Transverse colon (tissue), 4 donors: Measurements from ENCODE around the gene RIPK3. TPM values are rescaled to one million over a fixed set of nuclear protein-coding genes. Genes with fewer than 3 reads are reported as not detected.

Source experiments
- small RNA-seq, 4 donors: library from RNA; depleted of rRNA; stranded (forward); fragments of <200 nt; gene quantifications; one replicate each; pipeline ENCODE3, GENCODE V24; 2016
- total RNA-seq, 4 donors: library from RNA; depleted of rRNA; stranded (reverse); fragments of >200 nt; gene quantifications; one replicate each; pipeline ENCODE4 v1.1.0, GENCODE V29; 2016

RIPK3 gene
- total RNA-seq, 4 donors from 2014 or later: 19.3 to 156 (median 53.6) TPM

Small RNAs within 50 kb of the gene (small RNA-seq; reads per million reads assigned to genes)
- 0 reads per million in 4 donors for gene RF00026

Other genes starting within 250 kb of the RIPK3 start
- 100 to 1,000 TPM in 3 of 4 donors, 10 to 100 TPM in 1; 74.4 to 238 (median 130) TPM for gene PCK2, start 245.7 kb downstream of the RIPK3 start, total RNA-seq
- gene DCAF11, start 225.2 kb downstream of the RIPK3 start, total RNA-seq: 100 to 1,000 TPM in 3 of 4 donors, 10 to 100 TPM in 1; 86.4 to 267 (median 198) TPM
- gene NRL, start 225.0 kb downstream of the RIPK3 start, total RNA-seq: 1 to 10 TPM in 3 of 4 donors, not detected in 1; 1.1 to 2.9 (median 1.6) TPM
- gene FITM1, start 209.3 kb downstream of the RIPK3 start, total RNA-seq: 1 to 10 TPM in 2 of 4 donors, not detected in 2; 1.4 to 1.6 TPM
- 100 to 1,000 TPM in 2 of 4 donors, 10 to 100 TPM in 2; 38.8 to 198 (median 132) TPM for gene PSME1, start 203.8 kb downstream of the RIPK3 start, total RNA-seq
- 10 to 100 TPM in 2 of 4 donors, 1 to 10 TPM in 1, not detected in 1; 2.2 to 15.4 (median 12.3) TPM for gene EMC9, start 198.4 kb downstream of the RIPK3 start, total RNA-seq
- 10 to 100 TPM; 59.5 to 69.8 (median 68.5) TPM for gene PSME2, start 193.4 kb downstream of the RIPK3 start, total RNA-seq
- 100 to 1,000 TPM in 1 of 4 donors, 10 to 100 TPM in 3; 56.7 to 258 (median 71.2) TPM for gene RNF31, start 192.5 kb downstream of the RIPK3 start, total RNA-seq
- gene IRF9, start 178.7 kb downstream of the RIPK3 start, total RNA-seq: 10 to 100 TPM; 44.2 to 81.9 (median 52.4) TPM
- 100 to 1,000 TPM in 1 of 4 donors, 10 to 100 TPM in 3; 11.3 to 112 (median 31.2) TPM for gene REC8, start 167.9 kb downstream of the RIPK3 start, total RNA-seq
- 10 to 100 TPM in 3 of 4 donors, 1 to 10 TPM in 1; 10.0 to 60.5 (median 37.3) TPM for gene IPO4, start 151.2 kb downstream of the RIPK3 start, total RNA-seq
- gene TM9SF1, start 144.6 kb downstream of the RIPK3 start, total RNA-seq: 100 to 1,000 TPM in 1 of 4 donors, 10 to 100 TPM in 3; 32.9 to 127 (median 63.9) TPM
- not detected for gene TSSK4, start 134.3 kb downstream of the RIPK3 start, total RNA-seq
- gene CHMP4A, start 126.5 kb downstream of the RIPK3 start, total RNA-seq: 10 to 100 TPM in 3 of 4 donors, 1 to 10 TPM in 1; 7.0 to 81.3 (median 59.0) TPM
- 100 to 1,000 TPM in 1 of 4 donors, 10 to 100 TPM in 3; 11.1 to 116 (median 40.2) TPM for gene MDP1, start 123.9 kb downstream of the RIPK3 start, total RNA-seq
- gene NEDD8, start 107.6 kb downstream of the RIPK3 start, total RNA-seq: 100 to 1,000 TPM in 1 of 4 donors, 10 to 100 TPM in 3; 42.2 to 113 (median 69.9) TPM
- gene GMPR2, start 107.1 kb downstream of the RIPK3 start, total RNA-seq: 10 to 100 TPM in 3 of 4 donors, 1 to 10 TPM in 1; 4.2 to 72.5 (median 46.3) TPM
- 100 to 1,000 TPM in 1 of 4 donors, 10 to 100 TPM in 3; 26.9 to 120 (median 42.2) TPM for gene TINF2, start 97.4 kb downstream of the RIPK3 start, total RNA-seq
- 10 to 100 TPM in 1 of 4 donors, 1 to 10 TPM in 2, not detected in 1; 1.4 to 96.5 (median 2.2) TPM for gene TGM1, start 76.8 kb downstream of the RIPK3 start, total RNA-seq
- gene RABGGTA, start 68.4 kb downstream of the RIPK3 start, total RNA-seq: 100 to 1,000 TPM in 1 of 4 donors, 10 to 100 TPM in 3; 47.3 to 227 (median 53.0) TPM
- 100 to 1,000 TPM in 1 of 4 donors, 10 to 100 TPM in 3; 84.2 to 106 (median 94.6) TPM for gene DHRS1, start 40.2 kb downstream of the RIPK3 start, total RNA-seq
- 10 to 100 TPM; 18.8 to 20.9 (median 19.3) TPM for gene NOP9, start 40.1 kb downstream of the RIPK3 start, total RNA-seq
- gene CIDEB, start 32.0 kb downstream of the RIPK3 start, total RNA-seq: 100 to 1,000 TPM in 1 of 4 donors, 10 to 100 TPM in 2, 1 to 10 TPM in 1; 6.7 to 168 (median 23.6) TPM
- 10 to 100 TPM in 1 of 4 donors, 1 to 10 TPM in 3; 4.4 to 81.5 (median 7.1) TPM for gene LTB4R2, start 29.9 kb downstream of the RIPK3 start, total RNA-seq
- 1 to 10 TPM; 1.1 to 8.3 (median 6.2) TPM for gene LTB4R, start 28.5 kb downstream of the RIPK3 start, total RNA-seq
- gene ADCY4, start 4.9 kb downstream of the RIPK3 start, total RNA-seq: 10 to 100 TPM in 3 of 4 donors, 1 to 10 TPM in 1; 7.9 to 74.8 (median 21.3) TPM
- 10 to 100 TPM; 13.4 to 58.0 (median 20.9) TPM for gene NFATC4, start 28.2 kb upstream of the RIPK3 start, total RNA-seq
- gene NYNRIN, start 59.0 kb upstream of the RIPK3 start, total RNA-seq: 10 to 100 TPM in 1 of 4 donors, 1 to 10 TPM in 3; 2.6 to 11.4 (median 9.0) TPM
- gene CBLN3, start 89.7 kb upstream of the RIPK3 start, total RNA-seq: 1 to 10 TPM in 3 of 4 donors, under 1 TPM in 1; 0.79 to 9.7 (median 1.6) TPM
- 100 to 1,000 TPM in 2 of 4 donors, 10 to 100 TPM in 2; 65.7 to 129 (median 101) TPM for gene KHNYN, start 90.0 kb upstream of the RIPK3 start, total RNA-seq
- gene SDR39U1, start 102.8 kb upstream of the RIPK3 start, total RNA-seq: 100 to 1,000 TPM in 1 of 4 donors, 10 to 100 TPM in 3; 18.3 to 202 (median 39.3) TPM
- not detected for gene CMA1, start 168.3 kb upstream of the RIPK3 start, total RNA-seq
- under 1 TPM in 1 of 4 donors, not detected in 3; 0.82 TPM for gene CTSG, start 236.3 kb upstream of the RIPK3 start, total RNA-seq